Activated naive CD4-positive, alpha-beta T cell treated with anti-CD3 and anti-CD28 coated beads, Interleukin-2, amount 50 U/mL, for 72 hours (primary cell): ENCODE results near the gene OR6X1. TPM values are rescaled to one million over a fixed set of nuclear protein-coding genes. Genes with fewer than 3 reads are reported as not detected.
"Not testable (repeated sequence)": the region's sequence is repeated elsewhere in the genome, so short reads cannot be mapped to it uniquely, and the experiment has no call there.

Experiments used
- ATAC-seq, 2 donors: fragments of 150-1000 bp; cut with Tn5 transposase; 2 replicates each; pipeline ENCODE4 v1.10.0; 2021; ENCODE audit warnings: mild to moderate bottlenecking in 2 of 2, moderate library complexity in 2 of 2
- DNase-seq, 2 donors: peaks; one replicate each; pipeline ENCODE4 v3.0.0; 2021 to 2022; ENCODE audit warnings: low spot score in 2 of 2
- H3K27ac Mint-ChIP-seq, 2 donors: one replicate each; pipeline ENCODE4 v1.8.0; 2022; ENCODE audit warnings: mild to moderate bottlenecking in 2 of 2, mixed read lengths in 2 of 2
- H3K36me3 Mint-ChIP-seq, 2 donors: one replicate each; pipeline ENCODE4 v1.8.0; 2022; ENCODE audit warnings: mixed read lengths in 2 of 2
- H3K9me3 Mint-ChIP-seq, 2 donors: one replicate each; pipeline ENCODE4 v1.8.0; 2022; ENCODE audit warnings: mixed read lengths in 2 of 2
- total RNA-seq, 2 donors: library from RNA; stranded (reverse); gene quantifications; one replicate each; pipeline ENCODE4 v1.2.3, GENCODE V29; 2022

Gene OR6X1
- total RNA-seq, 2 donors from 2014 or later: not detected

- ATAC-seq: no peak
- Mint-ChIP-seq H3K9me3 (peaks cover 8 to 13% of the 10 kb centered on the region in 2 donors), H3K27ac (no peak overlapping the region)
Measured at GRCh38 chr11:123765601-123766000, 11.3 kb upstream of the OR6X1 start.

GRCh38 chr11:123762422-123762821 is 8.1 kb upstream of the OR6X1 start:
- ATAC-seq: no peak
- Mint-ChIP-seq H3K27ac (no peak overlapping the region), H3K36me3 (peaks cover 8 to 9% of the 10 kb centered on the region in 2 donors), H3K9me3 (peaks cover 8 to 13% of the 10 kb centered on the region in 2 donors)
- no peak for DNase-seq

More at GRCh38 chr11:123765601-123766000, 11.3 kb upstream of the OR6X1 start:
- DNase-seq: no peak
- H3K36me3 Mint-ChIP-seq: peaks cover 8 to 9% of the 10 kb centered on the region in 2 donors

- H3K27ac Mint-ChIP-seq: no peak overlapping the region
- peaks cover 8 to 13% of the 10 kb centered on the region in 2 donors for H3K9me3 Mint-ChIP-seq
- peaks cover 8 to 9% of the 10 kb centered on the region in 2 donors for H3K36me3 Mint-ChIP-seq
- ATAC-seq (peak in 1 of 2 donors; percentile 87), DNase-seq (no peak)
Measured at GRCh38 chr11:123760894-123761293, 6.6 kb upstream of the OR6X1 start.

GRCh38 chr11:123757976-123758375 is 3.7 kb upstream of the OR6X1 start:
- Mint-ChIP-seq H3K36me3 (peaks cover 8 to 9% of the 10 kb centered on the region in 2 donors), H3K27ac (no peak overlapping the region), H3K9me3 (peaks cover 8 to 9% of the 10 kb centered on the region in 2 donors)
- DNase-seq (no peak), ATAC-seq (peak in 1 of 2 donors; percentile 44)

- ATAC-seq (no peak), DNase-seq (no peak)
- no peak overlapping the region for H3K27ac Mint-ChIP-seq
- H3K9me3 Mint-ChIP-seq: no peaks in the 10 kb centered on the region
- no peaks in the 10 kb centered on the region for H3K36me3 Mint-ChIP-seq
Measured at GRCh38 chr11:123755813-123756212, 1.5 kb upstream of the OR6X1 start.

- Mint-ChIP-seq H3K27ac (no peak overlapping the region), H3K36me3 (no peaks in the 10 kb centered on the region), H3K9me3 (no peaks in the 10 kb centered on the region)
- no peak for DNase-seq
- ATAC-seq: no peak
Measured at GRCh38 chr11:123755344-123755743, 1.0 kb upstream of the OR6X1 start.

GRCh38 chr11:123753110-123753509 is 1.2 kb downstream of the OR6X1 start:
- no peak overlapping the region for H3K27ac Mint-ChIP-seq
- H3K9me3 Mint-ChIP-seq: no peaks in the 10 kb centered on the region
- no peaks in the 10 kb centered on the region for H3K36me3 Mint-ChIP-seq
- no peak for ATAC-seq
- DNase-seq: no peak

GRCh38 chr11:123751781-123752180 is 2.5 kb downstream of the OR6X1 start:
- ATAC-seq: no peak
- Mint-ChIP-seq H3K9me3 (no peaks in the 10 kb centered on the region), H3K36me3 (no peaks in the 10 kb centered on the region), H3K27ac (no peak overlapping the region)
- no peak for DNase-seq

GRCh38 chr11:123748349-123748748 is 6.0 kb downstream of the OR6X1 start:
- H3K36me3 Mint-ChIP-seq, DNase-seq, ATAC-seq, H3K9me3 Mint-ChIP-seq, H3K27ac Mint-ChIP-seq: not testable (repeated sequence)

- Mint-ChIP-seq H3K9me3 (no peaks in the 10 kb centered on the region), H3K27ac (no peak overlapping the region), H3K36me3 (peaks cover 5 to 11% of the 10 kb centered on the region in 2 donors)
- ATAC-seq: no peak
- DNase-seq: no peak
Measured at GRCh38 chr11:123745764-123746451, 8.4 kb downstream of the OR6X1 start.

GRCh38 chr11:123742724-123743120 is 11.6 kb downstream of the OR6X1 start:
- Mint-ChIP-seq H3K9me3 (no peaks in the 10 kb centered on the region), H3K27ac (peak overlapping the region in 1 of 2 donors; percentile 91), H3K36me3 (peaks cover 17 to 25% of the 10 kb centered on the region in 2 donors)
- no peak for DNase-seq
- no peak for ATAC-seq

GRCh38 chr11:123742031-123742723 is 12.1 kb downstream of the OR6X1 start:
- Mint-ChIP-seq H3K36me3 (peaks cover 19 to 30% of the 10 kb centered on the region in 2 donors), H3K27ac (peak overlapping the region; percentile 91 to 93), H3K9me3 (no peaks in the 10 kb centered on the region)
- DNase-seq: no peak
- peak; percentile 16 to 17 for ATAC-seq

GRCh38 chr11:123741159-123742030 is 12.9 kb downstream of the OR6X1 start, which contains the start of gene ZNF202:
TSS of gene ZNF202 (minus strand) at chr11:123741660. CDS start at chr11:123730888, 10,772 bp downstream.
- Mint-ChIP-seq H3K9me3 (no peaks in the 10 kb centered on the region), H3K36me3 (peaks cover 22 to 32% of the 10 kb centered on the region in 2 donors), H3K27ac (peak within 1 kb of the TSS; percentile 91 to 99)
- DNase-seq (peak; percentile 90), ATAC-seq (peak; percentile 96 to 97)

GRCh38 chr11:123740787-123741158 is 13.5 kb downstream of the OR6X1 start:
- H3K36me3 Mint-ChIP-seq: peaks cover 22 to 32% of the 10 kb centered on the region in 2 donors
- H3K27ac Mint-ChIP-seq: peak overlapping the region; percentile 91 to 99
- ATAC-seq: no peak
- no peak for DNase-seq
- no peaks in the 10 kb centered on the region for H3K9me3 Mint-ChIP-seq

GRCh38 chr11:123738374-123738773 is 15.9 kb downstream of the OR6X1 start:
- ATAC-seq (no peak), DNase-seq (no peak)
- Mint-ChIP-seq H3K27ac (no peak overlapping the region), H3K36me3 (peaks cover 27 to 42% of the 10 kb centered on the region in 2 donors), H3K9me3 (no peaks in the 10 kb centered on the region)

- no peaks in the 10 kb centered on the region for H3K9me3 Mint-ChIP-seq
- DNase-seq (no peak), ATAC-seq (no peak)
- no peak overlapping the region for H3K27ac Mint-ChIP-seq
- peaks cover 20 to 38% of the 10 kb centered on the region in 2 donors for H3K36me3 Mint-ChIP-seq
Measured at GRCh38 chr11:123736769-123737168, 17.5 kb downstream of the OR6X1 start.

GRCh38 chr11:123729602-123730001 is 24.7 kb downstream of the OR6X1 start:
- Mint-ChIP-seq H3K27ac (no peak overlapping the region), H3K36me3 (peaks cover 8 to 46% of the 10 kb centered on the region in 2 donors), H3K9me3 (peaks cover 12 to 28% of the 10 kb centered on the region in 2 donors)
- ATAC-seq (no peak), DNase-seq (no peak)
